Measurements from ENCODE around the gene RASAL2. TPM values are rescaled to one million over a fixed set of nuclear protein-coding genes. Genes with fewer than 3 reads are reported as not detected.

The RASAL2 gene
- total RNA-seq, 3 donors from 2014 or later, result 28.5 to 41.0 (median 40.5) TPM

GRCh38 chr1:178071811-178072210 lies 22.1 kb upstream of the RASAL2 start:
- Histone ChIP-seq H3K4me3 (no peak overlapping the region), H3K9me3 (no peaks in the 10 kb centered on the region), H3K36me3 (no peaks in the 10 kb centered on the region), H3K27ac (no peak overlapping the region), H3K4me1 (no peaks in the 10 kb centered on the region), H3K27me3 (no peaks in the 10 kb centered on the region)
- TF ChIP-seq CTCF (IDR thresholded peaks at IDR 0.05), result no peak
- no peak for TF ChIP-seq POLR2AphosphoS5 (IDR thresholded peaks at IDR 0.05)
- TF ChIP-seq POLR2A (IDR thresholded peaks at IDR 0.05), result no peak
- DNase-seq (ENCODE audit: low spot score in 2 of 2), result no peak
- intact Hi-C loops (cut with DNase I; ENCODE audit: low total_unique reads), result no loop called here

- Histone ChIP-seq H3K27me3 (no peaks in the 10 kb centered on the region), H3K4me3 (no peak overlapping the region), H3K36me3 (no peaks in the 10 kb centered on the region), H3K4me1 (no peaks in the 10 kb centered on the region), H3K9me3 (no peaks in the 10 kb centered on the region), H3K27ac (no peak overlapping the region)
- intact Hi-C loops (cut with DNase I; ENCODE audit: low total_unique reads), result no loop called here
- DNase-seq (ENCODE audit: low spot score in 2 of 2), result no peak
- TF ChIP-seq POLR2A (IDR thresholded peaks at IDR 0.05), result no peak
- TF ChIP-seq POLR2AphosphoS5 (IDR thresholded peaks at IDR 0.05), result no peak
- TF ChIP-seq CTCF (IDR thresholded peaks at IDR 0.05), result no peak
These were observed 21.6 kb upstream of the RASAL2 start for GRCh38 chr1:178072326-178072725.

GRCh38 chr1:178075333-178075732 lies 18.6 kb upstream of the RASAL2 start:
- H3K4me1 ChIP-seq, result no peaks in the 10 kb centered on the region
- TF ChIP-seq POLR2AphosphoS5 (IDR thresholded peaks at IDR 0.05) (no peak), CTCF (IDR thresholded peaks at IDR 0.05) (no peak), POLR2A (IDR thresholded peaks at IDR 0.05) (no peak)

GRCh38 chr1:178076607-178077006 lies 17.3 kb upstream of the RASAL2 start:
- intact Hi-C loops (cut with DNase I; ENCODE audit: low total_unique reads), result no loop called here
- H3K4me3 ChIP-seq, result no peak overlapping the region
- DNase-seq (ENCODE audit: low spot score in 2 of 2), result no peak
- no peaks in the 10 kb centered on the region for H3K27me3 ChIP-seq
- no peak overlapping the region for H3K27ac ChIP-seq
- no peak for TF ChIP-seq POLR2A (IDR thresholded peaks at IDR 0.05)
- no peak for TF ChIP-seq POLR2AphosphoS5 (IDR thresholded peaks at IDR 0.05)
- no peak for TF ChIP-seq CTCF (IDR thresholded peaks at IDR 0.05)
- no peaks in the 10 kb centered on the region for H3K4me1 ChIP-seq
- H3K9me3 ChIP-seq, result no peaks in the 10 kb centered on the region
- H3K36me3 ChIP-seq, result no peaks in the 10 kb centered on the region

More at GRCh38 chr1:178075333-178075732, 18.6 kb upstream of the RASAL2 start:
- H3K9me3 ChIP-seq, result no peaks in the 10 kb centered on the region
- H3K27me3 ChIP-seq, result no peaks in the 10 kb centered on the region
- no peak overlapping the region for H3K27ac ChIP-seq
- DNase-seq (ENCODE audit: low spot score in 2 of 2), result no peak
- H3K4me3 ChIP-seq, result no peak overlapping the region
- intact Hi-C loops (cut with DNase I; ENCODE audit: low total_unique reads), result no loop called here
- H3K36me3 ChIP-seq, result no peaks in the 10 kb centered on the region

GRCh38 chr1:178077917-178078316 lies 16.0 kb upstream of the RASAL2 start:
- intact Hi-C loops (cut with DNase I; ENCODE audit: low total_unique reads), result no loop called here
- no peak for DNase-seq (ENCODE audit: low spot score in 2 of 2)
- no peaks in the 10 kb centered on the region for H3K36me3 ChIP-seq
- H3K4me1 ChIP-seq, result no peaks in the 10 kb centered on the region
- no peaks in the 10 kb centered on the region for H3K9me3 ChIP-seq
- no peaks in the 10 kb centered on the region for H3K27me3 ChIP-seq
- no peak overlapping the region for H3K4me3 ChIP-seq
- no peak overlapping the region for H3K27ac ChIP-seq
- no peak for TF ChIP-seq POLR2A (IDR thresholded peaks at IDR 0.05)
- TF ChIP-seq CTCF (IDR thresholded peaks at IDR 0.05), result no peak
- TF ChIP-seq POLR2AphosphoS5 (IDR thresholded peaks at IDR 0.05), result no peak
